HG03378 (cell line): ENCODE data around the gene RAB40A.
A peak's percentile ranks its signal among the peaks of the same experiment; 100 is the strongest.
"Not testable (repeated sequence)": the region's sequence is repeated elsewhere in the genome, so short reads cannot be mapped to it uniquely, and the experiment has no call there.

Experiments used
- ATAC-seq: cut with Tn5 transposase; IDR thresholded peaks from one replicate; pipeline ENCODE4 v1.9.1; 2021; ENCODE audit warnings: mild to moderate bottlenecking, moderate library complexity; ENCODE audit not compliant: unreplicated experiment

RAB40A gene

GRCh38 chrX:103464774-103465117 lies 54.5 kb downstream of the RAB40A start:
- ATAC-seq, result peak; percentile 91

DNA sequence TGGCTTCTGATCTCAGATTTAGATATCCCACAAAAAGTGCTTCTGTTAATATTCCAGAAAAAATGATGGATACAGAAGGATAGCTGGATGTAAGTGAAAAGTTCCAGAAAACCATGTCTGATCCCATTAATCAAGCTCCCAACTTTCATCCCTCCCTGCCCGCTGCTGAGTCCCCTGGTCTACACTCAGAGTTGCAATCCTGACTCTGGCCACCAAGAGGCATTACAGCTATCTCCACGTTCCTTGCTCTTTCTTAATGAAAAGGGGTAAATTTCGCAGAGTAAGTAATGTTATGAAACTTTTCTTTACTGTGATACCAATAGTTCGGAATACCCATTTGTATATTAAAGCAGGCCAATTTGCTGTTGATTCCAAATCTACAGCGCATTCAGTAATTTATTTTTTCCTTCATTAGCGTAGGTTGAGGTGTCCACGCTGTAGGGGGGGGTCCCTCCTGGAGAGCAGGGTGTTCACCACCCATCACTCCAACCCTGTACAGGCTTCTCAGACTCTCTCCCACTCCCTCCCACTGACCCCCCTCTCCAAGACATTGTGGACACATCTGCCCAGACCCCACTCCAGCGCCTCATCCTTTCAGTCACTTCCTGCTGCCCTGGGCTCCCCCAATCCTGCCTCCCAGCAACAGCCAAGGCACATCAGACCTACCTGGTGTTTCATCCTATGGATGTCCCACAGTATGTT lies 55.1 kb downstream of the RAB40A start:
- ATAC-seq, result peak; percentile 68

DNA sequence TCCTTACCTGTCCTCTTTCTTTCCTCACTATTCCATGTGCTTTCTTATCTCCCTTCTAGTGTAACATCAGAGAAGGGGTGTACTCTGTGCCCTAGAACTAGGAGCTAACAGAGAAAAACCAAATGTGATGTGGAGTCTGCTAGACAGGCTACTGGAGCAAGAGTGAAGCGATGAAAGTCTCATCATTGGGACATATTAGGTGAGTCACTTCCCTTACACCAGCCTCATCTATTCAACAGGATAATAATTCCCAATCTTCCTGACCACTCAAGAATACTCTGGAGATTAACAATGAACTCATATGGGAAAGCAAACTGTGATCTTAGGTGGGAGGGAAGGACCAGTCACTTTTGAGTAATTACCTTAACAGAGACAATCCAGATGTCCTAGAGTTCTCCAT lies 58.1 kb downstream of the RAB40A start:
- ATAC-seq, result no peak

DNA sequence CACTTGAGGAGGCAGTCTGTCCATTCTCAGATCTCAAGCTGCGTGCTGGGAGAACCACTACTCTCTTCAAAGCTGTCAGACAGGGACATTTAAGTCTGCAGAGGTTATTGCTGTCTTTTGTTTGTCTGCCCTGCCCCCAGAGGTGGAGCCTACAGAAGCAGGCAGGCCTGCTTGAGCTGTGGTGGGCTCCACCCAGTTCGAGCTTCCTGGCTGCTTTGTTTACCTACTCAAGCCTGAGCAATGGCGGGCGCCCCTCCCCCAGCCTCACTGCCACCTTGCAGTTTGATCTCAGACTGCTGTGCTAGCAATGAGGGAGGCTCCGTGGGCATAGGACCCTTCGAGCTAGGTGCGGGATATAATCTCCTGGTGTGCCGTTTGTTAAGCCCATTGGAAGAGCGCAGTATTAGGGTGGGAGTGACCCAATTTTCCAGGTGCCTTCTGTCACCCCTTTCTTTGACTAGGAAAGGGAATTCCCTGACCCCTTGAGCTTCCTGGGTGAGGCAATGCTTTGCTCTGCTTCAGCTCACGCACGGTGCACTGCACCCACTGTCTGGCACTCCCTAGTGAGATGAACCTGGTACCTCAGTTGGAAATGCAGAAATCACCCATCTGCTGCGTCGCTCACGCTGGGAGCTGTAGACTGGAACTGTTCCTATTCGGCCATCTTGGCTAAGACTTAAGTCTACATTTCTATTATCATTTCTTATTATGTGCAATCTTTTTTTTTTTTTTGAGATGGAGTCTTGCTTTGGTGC lies 59.1 kb downstream of the RAB40A start:
- ATAC-seq, result not testable (repeated sequence)

- no peak for ATAC-seq
These were observed 65.6 kb downstream of the RAB40A start for GRCh38 chrX:103453655-103454054.
